Activated T-cell treated with anti-CD3 and anti-CD28 coated beads, Interleukin-2, amount 50 U/mL, for 72 hours (primary cell): ENCODE results near the gene POT1. TPM values are rescaled to one million over a fixed set of nuclear protein-coding genes. Genes with fewer than 3 reads are reported as not detected.

Experiments used
- ATAC-seq, 2 donors: fragments of 150-1000 bp; cut with Tn5 transposase; replicated peaks in 1 of 2; 2 replicates each; pipeline ENCODE4 v1.10.0; 2021; ENCODE audit warnings: moderate library complexity in 2 of 2, mild to moderate bottlenecking in 1 of 2
- DNase-seq, 2 donors: peaks; one replicate each; pipeline ENCODE4 v3.0.0; 2021 to 2022; ENCODE audit warnings: mixed read lengths in 1 of 2
- H3K27ac Mint-ChIP-seq: one replicate; pipeline ENCODE4 v1.8.0; 2022; ENCODE audit warnings: mild to moderate bottlenecking, moderate library complexity, mixed read lengths
- H3K27me3 Mint-ChIP-seq: one replicate; pipeline ENCODE4 v1.8.0; 2022; ENCODE audit warnings: low read depth, mixed read lengths
- H3K36me3 Mint-ChIP-seq, 2 donors: one replicate each; pipeline ENCODE4 v1.8.0; 2022; ENCODE audit warnings: mixed read lengths in 2 of 2, mild to moderate bottlenecking in 1 of 2; ENCODE audit not compliant: insufficient read depth in 2 of 2
- H3K4me1 Mint-ChIP-seq: one replicate; pipeline ENCODE4 v1.8.0; 2022; ENCODE audit warnings: low read depth, mixed read lengths
- H3K4me3 Mint-ChIP-seq, 2 donors: one replicate each; pipeline ENCODE4 v1.8.0; 2022; ENCODE audit warnings: mild to moderate bottlenecking in 2 of 2, mixed read lengths in 2 of 2, moderate library complexity in 2 of 2
- H3K9me3 Mint-ChIP-seq, 2 donors: one replicate each; pipeline ENCODE4 v1.8.0; 2022; ENCODE audit warnings: mixed read lengths in 2 of 2
- total RNA-seq, 2 donors: library from RNA; stranded (reverse); gene quantifications; one replicate each; pipeline ENCODE4 v1.2.3, GENCODE V29; 2022

POT1 gene
- total RNA-seq, 2 donors from 2014 or later = 39.5 to 42.9 TPM

DNA sequence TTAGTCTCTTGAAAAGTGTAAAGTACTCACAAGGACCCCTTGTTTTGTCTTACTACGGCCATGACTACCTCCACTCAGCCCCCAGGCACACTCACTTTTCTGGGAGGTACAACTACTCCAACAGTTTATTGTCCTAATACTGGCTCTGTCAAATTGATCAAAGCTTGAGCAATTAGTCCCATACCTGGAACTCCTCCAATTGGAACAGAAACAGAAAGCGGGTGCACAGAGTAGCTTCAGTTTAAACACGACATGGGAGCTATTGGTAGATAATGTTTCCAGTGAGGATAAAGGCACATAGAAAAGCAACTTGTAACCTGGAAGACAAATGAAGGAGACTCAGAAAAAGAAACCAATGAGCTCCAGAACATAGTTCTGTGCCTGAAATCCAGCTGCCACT is 156.3 kb downstream of the POT1 start:
- Mint-ChIP-seq H3K4me1 (no peaks in the 10 kb centered on the region), H3K4me3 (no peak overlapping the region), H3K36me3 (no peaks in the 10 kb centered on the region), H3K9me3 (no peaks in the 10 kb centered on the region), H3K27ac (no peak overlapping the region), H3K27me3 (peaks cover 44% of the 10 kb centered on the region)
- no peak for DNase-seq
- ATAC-seq = no peak

Other genes starting within 250 kb of the POT1 start
- gene GPR37, start 164.0 kb downstream of the POT1 start, total RNA-seq = not detected